Astrocyte (in vitro differentiated cells and primary cell): ENCODE data around the gene CRYGB.
"Not testable (repeated sequence)": the region's sequence is repeated elsewhere in the genome, so short reads cannot be mapped to it uniquely, and the experiment has no call there.

Source experiments
- EZH2 ChIP-seq: IDR thresholded peaks from 2 replicates; pipeline ENCODE4 v1.6.1; 2012; ENCODE audit warnings: mild to moderate bottlenecking, low read length, inconsistent platforms; ENCODE audit not compliant: insufficient read depth
- TF ChIP-seq, protein P1 (sequence below): IDR thresholded peaks from 2 replicates; pipeline ENCODE4 v1.5.1; 2011; ENCODE audit warnings: low read depth, mild to moderate bottlenecking, inconsistent platforms, low read length, moderate library complexity; ENCODE audit not compliant: insufficient read depth

DNA sequence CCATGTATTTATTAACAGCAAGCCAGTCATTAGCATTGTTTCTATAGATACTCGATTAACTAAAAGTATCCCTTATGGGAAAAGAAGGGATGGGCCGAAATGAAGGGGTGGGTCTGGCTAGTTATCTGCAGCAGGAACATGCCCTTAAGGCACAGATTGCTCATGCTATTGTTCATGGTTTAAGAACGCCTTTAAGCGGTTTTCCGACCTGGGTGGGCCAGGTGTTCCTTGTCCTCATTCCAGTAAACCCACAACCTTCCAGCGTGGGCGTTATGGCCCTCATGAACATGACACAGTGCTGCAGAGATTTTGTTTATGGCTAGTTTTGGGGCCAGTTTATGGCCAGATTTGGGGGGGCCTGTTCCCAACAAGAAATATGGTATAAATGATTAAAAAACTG lies 7.6 kb downstream of the CRYGB start:
- TF ChIP-seq, protein P1, sequence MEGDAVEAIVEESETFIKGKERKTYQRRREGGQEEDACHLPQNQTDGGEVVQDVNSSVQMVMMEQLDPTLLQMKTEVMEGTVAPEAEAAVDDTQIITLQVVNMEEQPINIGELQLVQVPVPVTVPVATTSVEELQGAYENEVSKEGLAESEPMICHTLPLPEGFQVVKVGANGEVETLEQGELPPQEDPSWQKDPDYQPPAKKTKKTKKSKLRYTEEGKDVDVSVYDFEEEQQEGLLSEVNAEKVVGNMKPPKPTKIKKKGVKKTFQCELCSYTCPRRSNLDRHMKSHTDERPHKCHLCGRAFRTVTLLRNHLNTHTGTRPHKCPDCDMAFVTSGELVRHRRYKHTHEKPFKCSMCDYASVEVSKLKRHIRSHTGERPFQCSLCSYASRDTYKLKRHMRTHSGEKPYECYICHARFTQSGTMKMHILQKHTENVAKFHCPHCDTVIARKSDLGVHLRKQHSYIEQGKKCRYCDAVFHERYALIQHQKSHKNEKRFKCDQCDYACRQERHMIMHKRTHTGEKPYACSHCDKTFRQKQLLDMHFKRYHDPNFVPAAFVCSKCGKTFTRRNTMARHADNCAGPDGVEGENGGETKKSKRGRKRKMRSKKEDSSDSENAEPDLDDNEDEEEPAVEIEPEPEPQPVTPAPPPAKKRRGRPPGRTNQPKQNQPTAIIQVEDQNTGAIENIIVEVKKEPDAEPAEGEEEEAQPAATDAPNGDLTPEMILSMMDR, result not testable (repeated sequence)
- not testable (repeated sequence) for TF ChIP-seq EZH2
